K562 (cell line): ENCODE data around the gene CEP131. TPM values are rescaled to one million over a fixed set of nuclear protein-coding genes. Genes with fewer than 3 reads are reported as not detected.

Experiments used
- ATAC-seq: fragments of 200-7000 bp; cut with Tn5 transposase; 3 replicates; pipeline ENCODE4 v1.9.1; 2020; ENCODE audit warnings: moderate library complexity
- BruUV-seq: library from RNA; stranded (reverse); fragments of 400-500 nt; replicated peaks from 2 replicates; lab custom pipeline; 2021; lab: Mats Ljungman, UMichigan
- CTCF ChIA-PET: fragments of 300-600 bp; formaldehyde crosslinking; extraction: SDS; loops from one replicate; lab custom pipeline; 2021; ENCODE audit warnings: low intra/inter-chr PET ratio; lab: Yijun Ruan, JAX
- POLR2A ChIA-PET: fragments of 300-600, 350-650 bp; sonication (Branson Sonifier 250); formaldehyde crosslinking; extraction: SDS; loops from one replicate; lab custom pipeline; 2021; ENCODE audit warnings: antibody characterized with exemption, inconsistent platforms; lab: Yijun Ruan, JAX
- DNase-seq, 4 experiments: peaks; one replicate each; pipeline versions ENCODE4 v3.0.0 to v3.0.0-alpha.2; 2011 to 2018; ENCODE audit warnings: low spot score in 3 of 4, mixed read lengths in 3 of 4; ENCODE audit errors: extremely low read depth in 1 of 4
- FAIRE-seq: peaks from 2 replicates; lab custom pipeline; 2011; peaks lifted over from hg19 to GRCh38; lab: Jason Lieb, UNC
- H2AFZ ChIP-seq: 2 replicates; pipeline ENCODE4 v1.6.0; 2011; ENCODE audit warnings: low read depth, low read length, control low read depth, inconsistent platforms
- H3K27ac ChIP-seq: fragments of 200-600 bp; 3 replicates; pipeline ENCODE4 v1.8.0; 2011; ENCODE audit warnings: low read depth, mild to moderate bottlenecking, control low read depth, inconsistent platforms, low read length, moderate library complexity, mixed read lengths; ENCODE audit errors: extremely low read depth
- H3K27me3 ChIP-seq, 2 experiments: fragments of 300-600 bp in 1 of 2; 2 replicates in 1 of 2; 3 replicates in 1 of 2; pipeline versions ENCODE4 v1.6.0 to v1.8.0; 2011; ENCODE audit warnings: inconsistent platforms in 2 of 2, low read length in 2 of 2, mild to moderate bottlenecking in 1 of 2, mixed read lengths in 1 of 2, moderate library complexity in 1 of 2; ENCODE audit not compliant: control insufficient read depth in 2 of 2, insufficient read depth in 2 of 2
- H3K36me3 ChIP-seq: fragments of 300-600 bp; 3 replicates; pipeline ENCODE4 v1.8.0; 2011; ENCODE audit warnings: mild to moderate bottlenecking, low read length, inconsistent platforms; ENCODE audit not compliant: control insufficient read depth, insufficient read depth
- H3K4me1 ChIP-seq, 2 experiments: fragments of 200-600 bp in 1 of 2; replicated peaks in 1 of 2; 2 replicates in 1 of 2; 3 replicates in 1 of 2; pipeline versions ENCODE4 v1.5.1 to v1.8.0; 2011; ENCODE audit warnings: inconsistent platforms in 2 of 2, low read length in 2 of 2, mild to moderate bottlenecking in 1 of 2, mixed read lengths in 1 of 2, moderate library complexity in 1 of 2; ENCODE audit not compliant: control insufficient read depth in 2 of 2, insufficient read depth in 2 of 2
- H3K4me2 ChIP-seq: 2 replicates; pipeline ENCODE4 v1.6.1; 2011; ENCODE audit warnings: low read length, control low read depth, inconsistent platforms, mixed read lengths; ENCODE audit not compliant: insufficient read depth
- H3K4me3 ChIP-seq: fragments of 200-600 bp; sonication (generic), shearing (Covaris generic); 2 replicates; pipeline ENCODE4 v1.5.1; 2016; ENCODE audit warnings: control low read depth, inconsistent platforms
- H3K79me2 ChIP-seq: fragments of 200-600 bp; 3 replicates; pipeline ENCODE4 v1.8.0; 2011; ENCODE audit warnings: low read length, inconsistent platforms; ENCODE audit not compliant: control insufficient read depth, insufficient read depth
- H3K9ac ChIP-seq, 2 experiments: 2 replicates each; pipeline versions ENCODE4 v1.6.0 to v1.6.1; 2011; ENCODE audit warnings: low read depth in 2 of 2, low read length in 2 of 2, control low read depth in 1 of 2, inconsistent platforms in 1 of 2, mild to moderate bottlenecking in 1 of 2, mixed read lengths in 1 of 2; ENCODE audit not compliant: insufficient read depth in 1 of 2
- H3K9me1 ChIP-seq: one replicate; pipeline ENCODE4 v1.6.0; 2011; ENCODE audit warnings: inconsistent platforms, mild to moderate bottlenecking, low read length, moderate library complexity; ENCODE audit not compliant: control insufficient read depth, insufficient read depth
- H3K9me3 ChIP-seq: replicated peaks from 2 replicates; pipeline ENCODE4 v1.5.1; 2011; ENCODE audit warnings: low read depth, low read length, inconsistent platforms; ENCODE audit not compliant: control insufficient read depth, insufficient read depth
- H4K20me1 ChIP-seq: replicated peaks from 2 replicates; pipeline ENCODE4 v1.6.1; 2011; ENCODE audit warnings: low read length, inconsistent platforms, mixed read lengths; ENCODE audit not compliant: control insufficient read depth, insufficient read depth
- ZNF3 ChIP-seq: fragments of 250-450 bp; sonication (Bioruptor Pico); IDR thresholded peaks from 2 replicates; pipeline ENCODE4 v1.5.0; 2021; ENCODE audit warnings: mild to moderate bottlenecking, moderate library complexity
- WGBS: fragments of 100-300 bp; shearing (Covaris generic); methylation state at CpG from one replicate; pipeline ENCODE4 v1.1.6; 2016; ENCODE audit warnings: low coverage, mixed read lengths; ENCODE audit not compliant: insufficient coverage; ENCODE audit errors: missing lambda C conversion rate; 5-methylcytosine and 5-hydroxymethylcytosine counted together
- in situ Hi-C: fragments of 300-500 bp; cut with MboI; formaldehyde crosslinking; loops from 4 replicates; pipeline ENCODE4 v1.15.0; 2018; ENCODE audit warnings: inconsistent platforms, mixed read lengths
- intact Hi-C: fragments of 100-400 bp; cut with micrococcal nuclease; formaldehyde crosslinking; loops from 2 replicates; pipeline ENCODE4 v1.14.2; 2022
- polyA plus RNA-seq, 8 experiments: library from polyadenylated mRNA; depleted of rRNA in 4 of 8; stranded (reverse) in 5 of 8; unstranded in 3 of 8; fragments of >200 nt; fragmentation: Nextera tagmentation in 2 of 8; fragmentation: Illumina TruSeq in 1 of 8; extraction: Ambion mirVana in 2 of 8; extraction: Trizol in 1 of 8; gene quantifications; 2 replicates each; pipeline versions ENCODE4 v1.2.1 to v1.2.3, GENCODE V29; 2011 to 2014; ENCODE audit warnings: inconsistent platforms in 1 of 8, missing spikeins in 1 of 8
- total RNA-seq, 7 experiments: library from RNA; depleted of rRNA in 6 of 7; stranded (reverse); fragments of >200 nt in 6 of 7; fragmentation: Illumina TruSeq in 2 of 7; extraction: Trizol in 2 of 7; gene quantifications; 2 replicates each; pipeline versions ENCODE4 v1.2.1 to v1.2.3, GENCODE V29; 2011 to 2021; ENCODE audit warnings: low replicate concordance in 1 of 7
- TF ChIP-seq, protein P1 (sequence below): sonication (generic); formaldehyde crosslinking; IDR thresholded peaks from 2 replicates; pipeline ENCODE4 v1.8.0; 2022; ENCODE audit warnings: mild to moderate bottlenecking, missing genetic modification reagents
- TF ChIP-seq, protein P2 (sequence below), 2 experiments: fragments of 450-650 bp; formaldehyde crosslinking in 1 of 2; IDR thresholded peaks; 2 replicates each; pipeline versions ENCODE4 v1.4.0 to v1.6.1; 2014 to 2020; ENCODE audit warnings: mild to moderate bottlenecking in 2 of 2, borderline replicate concordance in 1 of 2, low read depth in 1 of 2

CEP131 gene
- total and polyA plus RNA-seq, 9 of the 15 experiments (the other 6 are each of a cell fraction or from before 2014, with no cell fraction given) = 0.24 to 21.2 (median 2.3) TPM

DNA sequence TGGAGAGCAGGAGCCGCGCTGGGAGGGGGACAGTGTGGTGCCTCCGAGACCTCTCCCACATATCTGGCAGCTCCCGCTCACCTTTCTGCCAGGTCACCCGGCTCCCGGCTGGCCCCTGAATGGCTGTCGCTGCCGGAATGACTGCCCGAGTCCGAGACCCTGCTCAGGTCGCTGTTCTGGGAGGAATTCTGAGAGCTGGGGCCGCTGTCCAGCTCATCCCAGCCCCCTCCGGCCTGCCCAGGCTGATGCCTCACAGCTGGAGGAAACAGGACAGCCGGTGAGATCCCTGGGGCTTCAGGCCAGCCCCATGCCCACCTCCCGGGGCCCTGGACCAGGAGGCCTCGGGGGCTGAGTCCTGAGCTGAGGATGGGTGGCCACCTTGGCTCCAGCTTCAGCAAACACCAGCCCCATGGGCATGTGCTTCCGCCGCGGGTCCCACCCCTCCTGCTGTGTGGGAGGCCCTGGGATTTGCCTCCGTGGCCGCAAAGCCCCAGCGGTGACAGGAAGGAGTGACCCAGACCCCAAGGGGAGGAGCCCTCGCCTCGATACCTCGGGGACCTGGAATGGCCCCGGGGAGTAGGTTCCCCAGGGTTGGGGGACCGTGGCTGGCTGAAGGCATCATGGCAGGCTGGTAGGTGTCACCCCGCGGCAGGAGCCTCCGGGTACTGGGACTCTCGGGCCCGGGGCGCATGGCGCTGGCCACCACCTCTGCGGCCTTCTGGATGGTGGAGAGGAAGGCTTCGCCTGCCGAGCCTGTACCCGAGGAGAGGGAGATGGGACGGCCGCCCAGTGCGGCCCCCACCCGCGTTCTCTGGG lies 9.2 kb upstream of the CEP131 start:
- peaks cover 9% of the 10 kb centered on the region for H3K9me1 ChIP-seq
- H3K27ac ChIP-seq = no peak overlapping the region
- FAIRE-seq (no peak), ATAC-seq (no peak), DNase-seq (no peak)
- no TSS peak for BruUV-seq
- H3K9me3 ChIP-seq = no peaks in the 10 kb centered on the region
- peak overlapping the region in 1 of 2 experiments; percentile 45; a peak in 2 of 4 replicates for H3K9ac ChIP-seq
- peaks cover 29% of the 10 kb centered on the region; the same call in 2 of the 3 replicates for H3K36me3 ChIP-seq
- H3K4me1 ChIP-seq = peaks cover 25 to 73% of the 10 kb centered on the region in 2 experiments
- in situ Hi-C loops (loop anchor here (25.0 kb wide), 1 partner anchor 95 kb away; no protein-coding TSS in a partner anchor), intact Hi-C loops (loop anchor here (10.0 kb wide), 1 partner anchor 217 kb away; no protein-coding TSS in a partner anchor)
- H3K4me2 ChIP-seq = no peak overlapping the region
- 87% methylated on average over 23 of the region's 43 CpGs for WGBS
- H3K27me3 ChIP-seq = no peaks in the 10 kb centered on the region
- ChIA-PET POLR2A (interaction anchor here (0.6 to 1.0 kb wide), 2 partner anchors 9 to 490 kb away, joined by 3 to 5 read pairs; no protein-coding TSS in a partner anchor), CTCF (no interaction called here)
- H2AFZ ChIP-seq = no peak overlapping the region
- H3K79me2 ChIP-seq = no peaks in the 10 kb centered on the region; the same call in 2 of the 3 replicates
- no peak overlapping the region for H3K4me3 ChIP-seq
- TF ChIP-seq, protein P1, sequence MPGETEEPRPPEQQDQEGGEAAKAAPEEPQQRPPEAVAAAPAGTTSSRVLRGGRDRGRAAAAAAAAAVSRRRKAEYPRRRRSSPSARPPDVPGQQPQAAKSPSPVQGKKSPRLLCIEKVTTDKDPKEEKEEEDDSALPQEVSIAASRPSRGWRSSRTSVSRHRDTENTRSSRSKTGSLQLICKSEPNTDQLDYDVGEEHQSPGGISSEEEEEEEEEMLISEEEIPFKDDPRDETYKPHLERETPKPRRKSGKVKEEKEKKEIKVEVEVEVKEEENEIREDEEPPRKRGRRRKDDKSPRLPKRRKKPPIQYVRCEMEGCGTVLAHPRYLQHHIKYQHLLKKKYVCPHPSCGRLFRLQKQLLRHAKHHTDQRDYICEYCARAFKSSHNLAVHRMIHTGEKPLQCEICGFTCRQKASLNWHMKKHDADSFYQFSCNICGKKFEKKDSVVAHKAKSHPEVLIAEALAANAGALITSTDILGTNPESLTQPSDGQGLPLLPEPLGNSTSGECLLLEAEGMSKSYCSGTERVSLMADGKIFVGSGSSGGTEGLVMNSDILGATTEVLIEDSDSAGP (CRISPR knock-in tag) = no peak
- TF ChIP-seq, protein P2, sequence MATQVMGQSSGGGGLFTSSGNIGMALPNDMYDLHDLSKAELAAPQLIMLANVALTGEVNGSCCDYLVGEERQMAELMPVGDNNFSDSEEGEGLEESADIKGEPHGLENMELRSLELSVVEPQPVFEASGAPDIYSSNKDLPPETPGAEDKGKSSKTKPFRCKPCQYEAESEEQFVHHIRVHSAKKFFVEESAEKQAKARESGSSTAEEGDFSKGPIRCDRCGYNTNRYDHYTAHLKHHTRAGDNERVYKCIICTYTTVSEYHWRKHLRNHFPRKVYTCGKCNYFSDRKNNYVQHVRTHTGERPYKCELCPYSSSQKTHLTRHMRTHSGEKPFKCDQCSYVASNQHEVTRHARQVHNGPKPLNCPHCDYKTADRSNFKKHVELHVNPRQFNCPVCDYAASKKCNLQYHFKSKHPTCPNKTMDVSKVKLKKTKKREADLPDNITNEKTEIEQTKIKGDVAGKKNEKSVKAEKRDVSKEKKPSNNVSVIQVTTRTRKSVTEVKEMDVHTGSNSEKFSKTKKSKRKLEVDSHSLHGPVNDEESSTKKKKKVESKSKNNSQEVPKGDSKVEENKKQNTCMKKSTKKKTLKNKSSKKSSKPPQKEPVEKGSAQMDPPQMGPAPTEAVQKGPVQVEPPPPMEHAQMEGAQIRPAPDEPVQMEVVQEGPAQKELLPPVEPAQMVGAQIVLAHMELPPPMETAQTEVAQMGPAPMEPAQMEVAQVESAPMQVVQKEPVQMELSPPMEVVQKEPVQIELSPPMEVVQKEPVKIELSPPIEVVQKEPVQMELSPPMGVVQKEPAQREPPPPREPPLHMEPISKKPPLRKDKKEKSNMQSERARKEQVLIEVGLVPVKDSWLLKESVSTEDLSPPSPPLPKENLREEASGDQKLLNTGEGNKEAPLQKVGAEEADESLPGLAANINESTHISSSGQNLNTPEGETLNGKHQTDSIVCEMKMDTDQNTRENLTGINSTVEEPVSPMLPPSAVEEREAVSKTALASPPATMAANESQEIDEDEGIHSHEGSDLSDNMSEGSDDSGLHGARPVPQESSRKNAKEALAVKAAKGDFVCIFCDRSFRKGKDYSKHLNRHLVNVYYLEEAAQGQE (IDR thresholded peaks at IDR 0.05; ENCODE audit: borderline replicate concordance) = no peak
- TF ChIP-seq, protein P2 (CRISPR knock-in tag; IDR thresholded peaks at IDR 0.05; ENCODE audit: low read depth) = no peak
- TF ChIP-seq ZNF3 = no peak
- peaks cover 32% of the 10 kb centered on the region for H4K20me1 ChIP-seq
